NT2/D1 (cell line): ENCODE data around the gene SMAD1.

ENCODE experiments used
- DNase-seq: peaks from one replicate; pipeline ENCODE4 v3.0.0-alpha.2; 2011; ENCODE audit warnings: low read depth, low spot score
- H3K27me3 ChIP-seq: 2 replicates; pipeline ENCODE4 v1.6.0; 2011; ENCODE audit warnings: mild to moderate bottlenecking; ENCODE audit not compliant: insufficient read length, insufficient read depth
- H3K36me3 ChIP-seq: 2 replicates; pipeline ENCODE4 v1.6.1; 2011; ENCODE audit warnings: mild to moderate bottlenecking, low read length, mixed read lengths; ENCODE audit not compliant: insufficient read depth, insufficient read length
- H3K4me1 ChIP-seq: 2 replicates; pipeline ENCODE4 v1.5.1; 2011; ENCODE audit not compliant: insufficient read depth, insufficient read length
- H3K4me3 ChIP-seq: 2 replicates; pipeline ENCODE4 v1.5.1; 2011; ENCODE audit warnings: low read depth; ENCODE audit not compliant: insufficient read length
- H3K9ac ChIP-seq: 2 replicates; pipeline ENCODE4 v1.6.0; 2011; ENCODE audit warnings: low read depth; ENCODE audit not compliant: insufficient read length
- H3K9me3 ChIP-seq: 2 replicates; pipeline ENCODE4 v1.5.1; 2011; ENCODE audit warnings: mild to moderate bottlenecking, low read length; ENCODE audit not compliant: insufficient read depth
- SUZ12 ChIP-seq: IDR thresholded peaks from 2 replicates; pipeline ENCODE4 v1.6.1; 2011; ENCODE audit not compliant: insufficient read length, insufficient read depth; ENCODE audit errors: extremely low read depth
- YY1 ChIP-seq: IDR thresholded peaks from 2 replicates; pipeline ENCODE4 v1.6.1; 2011; ENCODE audit not compliant: insufficient read length, insufficient read depth
- ZNF274 ChIP-seq: IDR thresholded peaks from 2 replicates; pipeline ENCODE4 v1.6.1; 2011; ENCODE audit warnings: mild to moderate bottlenecking, low read depth, low read length

SMAD1 gene

GRCh38 chr4:145545538-145546174, 64.0 kb downstream of the SMAD1 start:
- Histone ChIP-seq H3K4me1 (no peaks in the 10 kb centered on the region), H3K4me3 (no peak overlapping the region), H3K36me3 (peaks cover 14% of the 10 kb centered on the region), H3K9me3 (no peaks in the 10 kb centered on the region), H3K27me3 (no peaks in the 10 kb centered on the region), H3K9ac (no peak overlapping the region)
- TF ChIP-seq ZNF274 (no peak), SUZ12 (no peak), YY1 (no peak)
- peak; percentile 3 for DNase-seq

- Histone ChIP-seq H3K36me3 (peaks cover 14% of the 10 kb centered on the region), H3K9me3 (no peaks in the 10 kb centered on the region), H3K4me1 (no peaks in the 10 kb centered on the region), H3K4me3 (no peak overlapping the region), H3K27me3 (no peaks in the 10 kb centered on the region), H3K9ac (no peak overlapping the region)
- no peak for DNase-seq
- no peak for TF ChIP-seq YY1
- TF ChIP-seq ZNF274: no peak
- no peak for TF ChIP-seq SUZ12
These were observed 64.7 kb downstream of the SMAD1 start for GRCh38 chr4:145546175-145546915.

- Histone ChIP-seq H3K27me3 (no peaks in the 10 kb centered on the region), H3K4me1 (no peaks in the 10 kb centered on the region), H3K9me3 (no peaks in the 10 kb centered on the region), H3K4me3 (no peak overlapping the region), H3K9ac (no peak overlapping the region), H3K36me3 (peaks cover 13% of the 10 kb centered on the region)
- TF ChIP-seq YY1: no peak
- no peak for TF ChIP-seq ZNF274
- DNase-seq: no peak
These were observed 70.0 kb downstream of the SMAD1 start for GRCh38 chr4:145551660-145552059.

- Histone ChIP-seq H3K4me3 (no peak overlapping the region), H3K36me3 (peaks cover 7% of the 10 kb centered on the region), H3K9me3 (no peaks in the 10 kb centered on the region), H3K4me1 (no peaks in the 10 kb centered on the region), H3K27me3 (no peaks in the 10 kb centered on the region), H3K9ac (no peak overlapping the region)
- DNase-seq: no peak
- no peak for TF ChIP-seq SUZ12
- TF ChIP-seq YY1: no peak
- TF ChIP-seq ZNF274: no peak
These were observed 70.6 kb downstream of the SMAD1 start for GRCh38 chr4:145552181-145552822.

- Histone ChIP-seq H3K36me3 (peaks cover 4% of the 10 kb centered on the region), H3K9me3 (no peaks in the 10 kb centered on the region)
These were observed 71.7 kb downstream of the SMAD1 start for GRCh38 chr4:145553375-145553774.

GRCh38 chr4:145554691-145555090, 73.0 kb downstream of the SMAD1 start:
- H3K9me3 ChIP-seq: no peaks in the 10 kb centered on the region
- H3K4me3 ChIP-seq: no peak overlapping the region
- no peaks in the 10 kb centered on the region for H3K27me3 ChIP-seq
- no peak for DNase-seq
- peaks cover 11% of the 10 kb centered on the region for H3K36me3 ChIP-seq
- H3K9ac ChIP-seq: no peak overlapping the region
- TF ChIP-seq YY1 (no peak), ZNF274 (no peak), SUZ12 (no peak)
- H3K4me1 ChIP-seq: no peaks in the 10 kb centered on the region

More at GRCh38 chr4:145553375-145553774, 71.7 kb downstream of the SMAD1 start:
- DNase-seq: no peak
- H3K4me1 ChIP-seq: no peaks in the 10 kb centered on the region
- TF ChIP-seq SUZ12: no peak
- no peak for TF ChIP-seq YY1
- no peak for TF ChIP-seq ZNF274
- no peak overlapping the region for H3K9ac ChIP-seq
- H3K4me3 ChIP-seq: no peak overlapping the region
- no peaks in the 10 kb centered on the region for H3K27me3 ChIP-seq

- TF ChIP-seq ZNF274: no peak
- no peak for TF ChIP-seq YY1
- TF ChIP-seq SUZ12: no peak
- Histone ChIP-seq H3K4me3 (no peak overlapping the region), H3K9ac (no peak overlapping the region), H3K9me3 (no peaks in the 10 kb centered on the region), H3K4me1 (no peaks in the 10 kb centered on the region), H3K36me3 (peaks cover 11% of the 10 kb centered on the region), H3K27me3 (no peaks in the 10 kb centered on the region)
- peak; percentile 30 for DNase-seq
These were observed 76.1 kb downstream of the SMAD1 start for GRCh38 chr4:145557720-145558119.
